ENCODE data around the gene GLP1R.
A peak's percentile ranks its signal among the peaks of the same experiment; 100 is the strongest.

The GLP1R gene

GRCh38 chr6:39062014-39062740 is 13.6 kb downstream of the GLP1R start:
- DNase-seq (ENCODE audit: low spot score): no peak

- peak; percentile 34 for DNase-seq (ENCODE audit: low spot score)
Observed at GRCh38 chr6:39063526-39063925, 14.9 kb downstream of the GLP1R start.

GRCh38 chr6:39065561-39065960 is 17.0 kb downstream of the GLP1R start:
- no peak for DNase-seq (ENCODE audit: low spot score)

- no peak for DNase-seq (ENCODE audit: low spot score)
Observed at GRCh38 chr6:39068391-39068790, 19.8 kb downstream of the GLP1R start.

GRCh38 chr6:39072830-39073229 is 24.2 kb downstream of the GLP1R start:
- DNase-seq (ENCODE audit: low spot score): no peak

GRCh38 chr6:39073471-39074355 is 25.1 kb downstream of the GLP1R start:
- no peak for DNase-seq (ENCODE audit: low spot score)

- no peak for DNase-seq (ENCODE audit: low spot score)
Observed at GRCh38 chr6:39074486-39074885, 25.9 kb downstream of the GLP1R start.

GRCh38 chr6:39075010-39075686 is 26.6 kb downstream of the GLP1R start:
- DNase-seq (ENCODE audit: low spot score): no peak

- DNase-seq (ENCODE audit: low spot score): no peak
Observed at GRCh38 chr6:39075807-39076622, 27.4 kb downstream of the GLP1R start.

GRCh38 chr6:39076623-39077535 is 28.3 kb downstream of the GLP1R start:
- DNase-seq (ENCODE audit: low spot score): no peak

- DNase-seq (ENCODE audit: low spot score): no peak
Observed at GRCh38 chr6:39077882-39078594, 29.5 kb downstream of the GLP1R start.

- DNase-seq (ENCODE audit: low spot score): no peak
Observed at GRCh38 chr6:39078695-39079094, 30.1 kb downstream of the GLP1R start.

- DNase-seq (ENCODE audit: low spot score): no peak
Observed at GRCh38 chr6:39079197-39080125, 30.9 kb downstream of the GLP1R start.

GRCh38 chr6:39080246-39080875 is 31.8 kb downstream of the GLP1R start:
- DNase-seq (ENCODE audit: low spot score): no peak

- no peak for DNase-seq (ENCODE audit: low spot score)
Observed at GRCh38 chr6:39082310-39082709, 33.7 kb downstream of the GLP1R start.

GRCh38 chr6:39083231-39083634 is 34.7 kb downstream of the GLP1R start:
- no peak for DNase-seq (ENCODE audit: low spot score)

GRCh38 chr6:39084506-39084905 is 35.9 kb downstream of the GLP1R start:
- DNase-seq (ENCODE audit: low spot score): no peak

- no peak for DNase-seq (ENCODE audit: low spot score)
Observed at GRCh38 chr6:39085129-39085797, 36.7 kb downstream of the GLP1R start.
